NT2/D1 (cell line): ENCODE data around the gene ALPI.
"Not testable (repeated sequence)": the region's sequence is repeated elsewhere in the genome, so short reads cannot be mapped to it uniquely, and the experiment has no call there.

Experiments
- DNase-seq: peaks from one replicate; pipeline ENCODE4 v3.0.0-alpha.2; 2011; ENCODE audit warnings: low read depth, low spot score
- H3K27me3 ChIP-seq: 2 replicates; pipeline ENCODE4 v1.6.0; 2011; ENCODE audit warnings: mild to moderate bottlenecking; ENCODE audit not compliant: insufficient read length, insufficient read depth
- H3K36me3 ChIP-seq: 2 replicates; pipeline ENCODE4 v1.6.1; 2011; ENCODE audit warnings: mild to moderate bottlenecking, low read length, mixed read lengths; ENCODE audit not compliant: insufficient read depth, insufficient read length
- H3K4me1 ChIP-seq: 2 replicates; pipeline ENCODE4 v1.5.1; 2011; ENCODE audit not compliant: insufficient read depth, insufficient read length
- H3K4me3 ChIP-seq: 2 replicates; pipeline ENCODE4 v1.5.1; 2011; ENCODE audit warnings: low read depth; ENCODE audit not compliant: insufficient read length
- H3K9ac ChIP-seq: 2 replicates; pipeline ENCODE4 v1.6.0; 2011; ENCODE audit warnings: low read depth; ENCODE audit not compliant: insufficient read length
- H3K9me3 ChIP-seq: 2 replicates; pipeline ENCODE4 v1.5.1; 2011; ENCODE audit warnings: mild to moderate bottlenecking, low read length; ENCODE audit not compliant: insufficient read depth
- SUZ12 ChIP-seq: IDR thresholded peaks from 2 replicates; pipeline ENCODE4 v1.6.1; 2011; ENCODE audit not compliant: insufficient read length, insufficient read depth; ENCODE audit errors: extremely low read depth
- YY1 ChIP-seq: IDR thresholded peaks from 2 replicates; pipeline ENCODE4 v1.6.1; 2011; ENCODE audit not compliant: insufficient read length, insufficient read depth
- ZNF274 ChIP-seq: IDR thresholded peaks from 2 replicates; pipeline ENCODE4 v1.6.1; 2011; ENCODE audit warnings: mild to moderate bottlenecking, low read depth, low read length

Gene ALPI

GRCh38 chr2:232431705-232432590, 24.0 kb upstream of the ALPI start:
- Histone ChIP-seq H3K4me1 (peaks cover 7% of the 10 kb centered on the region), H3K9me3 (no peaks in the 10 kb centered on the region), H3K36me3 (no peaks in the 10 kb centered on the region), H3K9ac (no peak overlapping the region), H3K4me3 (no peak overlapping the region), H3K27me3 (no peaks in the 10 kb centered on the region)
- DNase-seq: no peak
- no peak for TF ChIP-seq SUZ12
- no peak for TF ChIP-seq ZNF274
- TF ChIP-seq YY1: no peak

- H3K27me3 ChIP-seq: no peaks in the 10 kb centered on the region
- no peaks in the 10 kb centered on the region for H3K36me3 ChIP-seq
- peak overlapping the region; percentile 16 for H3K9ac ChIP-seq
- peaks cover 7% of the 10 kb centered on the region for H3K4me1 ChIP-seq
- H3K4me3 ChIP-seq: no peak overlapping the region
- TF ChIP-seq YY1: no peak
- TF ChIP-seq ZNF274: no peak
- no peak for TF ChIP-seq SUZ12
- no peak for DNase-seq
- no peaks in the 10 kb centered on the region for H3K9me3 ChIP-seq
These were observed 23.3 kb upstream of the ALPI start for GRCh38 chr2:232432598-232433184.

- H3K36me3 ChIP-seq, H3K27me3 ChIP-seq, H3K4me1 ChIP-seq, H3K9me3 ChIP-seq, DNase-seq, H3K4me3 ChIP-seq, H3K9ac ChIP-seq: not testable (repeated sequence)
These were observed 22.3 kb upstream of the ALPI start for GRCh38 chr2:232433622-232434021.

- no peak overlapping the region for H3K4me3 ChIP-seq
- H3K4me1 ChIP-seq: peaks cover 12% of the 10 kb centered on the region
- no peak for DNase-seq
- no peak for TF ChIP-seq ZNF274
- TF ChIP-seq SUZ12: no peak
- no peak for TF ChIP-seq YY1
- H3K36me3 ChIP-seq: no peaks in the 10 kb centered on the region
- peak overlapping the region; percentile 38 for H3K9ac ChIP-seq
- H3K27me3 ChIP-seq: no peaks in the 10 kb centered on the region
- H3K9me3 ChIP-seq: no peaks in the 10 kb centered on the region
These were observed 21.9 kb upstream of the ALPI start for GRCh38 chr2:232434091-232434490.

- H3K9ac ChIP-seq: peak overlapping the region; percentile 38
- H3K9me3 ChIP-seq: no peaks in the 10 kb centered on the region
- no peaks in the 10 kb centered on the region for H3K27me3 ChIP-seq
- TF ChIP-seq ZNF274: no peak
- no peak for TF ChIP-seq YY1
- no peak for TF ChIP-seq SUZ12
- peaks cover 15% of the 10 kb centered on the region for H3K4me1 ChIP-seq
- no peak overlapping the region for H3K4me3 ChIP-seq
- no peak for DNase-seq
- no peaks in the 10 kb centered on the region for H3K36me3 ChIP-seq
These were observed 21.2 kb upstream of the ALPI start for GRCh38 chr2:232434563-232435374.

GRCh38 chr2:232435375-232435648, 20.6 kb upstream of the ALPI start:
- TF ChIP-seq YY1: no peak
- TF ChIP-seq ZNF274: no peak
- TF ChIP-seq SUZ12: no peak
- Histone ChIP-seq H3K9me3 (no peaks in the 10 kb centered on the region), H3K9ac (no peak overlapping the region), H3K4me3 (no peak overlapping the region), H3K27me3 (no peaks in the 10 kb centered on the region), H3K36me3 (no peaks in the 10 kb centered on the region), H3K4me1 (peaks cover 16% of the 10 kb centered on the region)
- no peak for DNase-seq

GRCh38 chr2:232435805-232436204, 20.1 kb upstream of the ALPI start:
- Histone ChIP-seq H3K4me1 (peaks cover 16% of the 10 kb centered on the region), H3K4me3 (no peak overlapping the region), H3K9me3 (no peaks in the 10 kb centered on the region), H3K27me3 (no peaks in the 10 kb centered on the region), H3K36me3 (no peaks in the 10 kb centered on the region), H3K9ac (peak overlapping the region; percentile 32)
- DNase-seq: no peak
- TF ChIP-seq YY1: no peak
